ENCODE results near the gene AMBP.

DNA sequence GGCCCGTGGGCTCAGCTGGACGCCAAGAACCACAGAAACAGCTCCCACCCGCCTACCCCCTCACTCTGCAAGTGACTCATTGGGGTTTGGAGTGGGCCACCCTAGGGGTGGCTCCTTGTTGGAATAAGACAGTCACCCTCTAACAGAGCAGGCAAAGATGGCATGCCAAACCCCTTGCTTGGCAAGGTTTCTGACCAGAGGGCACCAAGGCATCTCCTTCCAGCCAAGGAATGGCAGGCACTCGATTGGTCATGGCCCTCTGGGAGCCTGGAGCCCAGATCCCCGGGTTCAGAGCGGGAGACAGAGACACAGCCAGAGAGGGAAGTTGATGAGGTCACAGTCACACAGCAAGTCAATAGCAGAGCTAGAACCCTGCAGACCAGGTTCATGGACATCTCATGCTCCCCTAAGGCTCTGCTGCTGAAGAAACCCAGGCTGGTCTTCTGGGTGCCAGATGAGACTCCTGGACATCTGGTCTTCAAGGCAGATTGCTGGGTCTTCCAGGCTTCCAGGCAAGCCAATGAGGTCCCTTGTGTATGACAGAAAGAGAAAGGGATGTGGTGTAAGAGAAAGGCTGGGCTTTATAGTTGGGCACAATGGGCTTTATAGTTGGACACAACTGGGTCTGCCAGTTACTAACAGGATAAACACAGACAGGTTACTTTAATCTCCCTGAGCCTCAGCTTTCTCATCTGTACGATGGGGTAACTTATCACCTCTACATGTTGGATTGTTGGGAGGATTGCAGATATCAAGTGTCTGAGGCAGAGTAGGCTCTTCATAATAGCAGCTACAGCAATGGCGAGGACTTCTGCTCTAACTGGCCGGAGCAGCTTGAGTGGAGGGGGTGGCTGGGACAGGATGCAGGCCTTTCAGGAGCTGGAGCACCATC lies 44.3 kb upstream of the AMBP start:
- TF ChIP-seq, protein P1, sequence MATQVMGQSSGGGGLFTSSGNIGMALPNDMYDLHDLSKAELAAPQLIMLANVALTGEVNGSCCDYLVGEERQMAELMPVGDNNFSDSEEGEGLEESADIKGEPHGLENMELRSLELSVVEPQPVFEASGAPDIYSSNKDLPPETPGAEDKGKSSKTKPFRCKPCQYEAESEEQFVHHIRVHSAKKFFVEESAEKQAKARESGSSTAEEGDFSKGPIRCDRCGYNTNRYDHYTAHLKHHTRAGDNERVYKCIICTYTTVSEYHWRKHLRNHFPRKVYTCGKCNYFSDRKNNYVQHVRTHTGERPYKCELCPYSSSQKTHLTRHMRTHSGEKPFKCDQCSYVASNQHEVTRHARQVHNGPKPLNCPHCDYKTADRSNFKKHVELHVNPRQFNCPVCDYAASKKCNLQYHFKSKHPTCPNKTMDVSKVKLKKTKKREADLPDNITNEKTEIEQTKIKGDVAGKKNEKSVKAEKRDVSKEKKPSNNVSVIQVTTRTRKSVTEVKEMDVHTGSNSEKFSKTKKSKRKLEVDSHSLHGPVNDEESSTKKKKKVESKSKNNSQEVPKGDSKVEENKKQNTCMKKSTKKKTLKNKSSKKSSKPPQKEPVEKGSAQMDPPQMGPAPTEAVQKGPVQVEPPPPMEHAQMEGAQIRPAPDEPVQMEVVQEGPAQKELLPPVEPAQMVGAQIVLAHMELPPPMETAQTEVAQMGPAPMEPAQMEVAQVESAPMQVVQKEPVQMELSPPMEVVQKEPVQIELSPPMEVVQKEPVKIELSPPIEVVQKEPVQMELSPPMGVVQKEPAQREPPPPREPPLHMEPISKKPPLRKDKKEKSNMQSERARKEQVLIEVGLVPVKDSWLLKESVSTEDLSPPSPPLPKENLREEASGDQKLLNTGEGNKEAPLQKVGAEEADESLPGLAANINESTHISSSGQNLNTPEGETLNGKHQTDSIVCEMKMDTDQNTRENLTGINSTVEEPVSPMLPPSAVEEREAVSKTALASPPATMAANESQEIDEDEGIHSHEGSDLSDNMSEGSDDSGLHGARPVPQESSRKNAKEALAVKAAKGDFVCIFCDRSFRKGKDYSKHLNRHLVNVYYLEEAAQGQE (IDR thresholded peaks at IDR 0.05; ENCODE audit: low read depth), result no peak
- TF ChIP-seq EP300 (IDR thresholded peaks at IDR 0.05; ENCODE audit: borderline replicate concordance), result no peak
- TF ChIP-seq, protein P2, sequence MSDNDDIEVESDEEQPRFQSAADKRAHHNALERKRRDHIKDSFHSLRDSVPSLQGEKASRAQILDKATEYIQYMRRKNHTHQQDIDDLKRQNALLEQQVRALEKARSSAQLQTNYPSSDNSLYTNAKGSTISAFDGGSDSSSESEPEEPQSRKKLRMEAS (IDR thresholded peaks at IDR 0.05), result no peak
- TF ChIP-seq TCF12 (IDR thresholded peaks at IDR 0.05; ENCODE audit: low read depth), result no peak
- TF ChIP-seq YY1 (IDR thresholded peaks at IDR 0.05; ENCODE audit: low read depth), result no peak
- TF ChIP-seq TEAD4 (IDR thresholded peaks at IDR 0.05), result no peak
- no peak for TF ChIP-seq RAD21 (IDR thresholded peaks at IDR 0.05; ENCODE audit: low read depth)
- TF ChIP-seq CREB1 (IDR thresholded peaks at IDR 0.05; ENCODE audit: low read depth), result no peak
- no peak for TF ChIP-seq CEBPB (IDR thresholded peaks at IDR 0.05)
- TF ChIP-seq TAF1 (IDR thresholded peaks at IDR 0.05; ENCODE audit: low read depth), result no peak
- TF ChIP-seq, protein P3, sequence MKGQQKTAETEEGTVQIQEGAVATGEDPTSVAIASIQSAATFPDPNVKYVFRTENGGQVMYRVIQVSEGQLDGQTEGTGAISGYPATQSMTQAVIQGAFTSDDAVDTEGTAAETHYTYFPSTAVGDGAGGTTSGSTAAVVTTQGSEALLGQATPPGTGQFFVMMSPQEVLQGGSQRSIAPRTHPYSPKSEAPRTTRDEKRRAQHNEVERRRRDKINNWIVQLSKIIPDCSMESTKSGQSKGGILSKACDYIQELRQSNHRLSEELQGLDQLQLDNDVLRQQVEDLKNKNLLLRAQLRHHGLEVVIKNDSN (IDR thresholded peaks at IDR 0.05), result no peak

All from Ishikawa (cell line).